IPS-NIHi7 (cell line): ENCODE measurements around the gene DSP.

Source experiments
- DNase-seq: peaks from one replicate; pipeline ENCODE4 v3.0.0; 2012; ENCODE audit warnings: mixed read lengths; ENCODE audit errors: extremely low spot score

The DSP gene

GRCh38 chr6:7559196-7559595, 17.7 kb downstream of the DSP start:
- DNase-seq = no peak

GRCh38 chr6:7559651-7560385, 18.3 kb downstream of the DSP start:
- DNase-seq = no peak

- DNase-seq = no peak
Measured at GRCh38 chr6:7561153-7561964, 19.9 kb downstream of the DSP start.

- no peak for DNase-seq
Measured at GRCh38 chr6:7562769-7563168, 21.3 kb downstream of the DSP start.

GRCh38 chr6:7566107-7566506, 24.6 kb downstream of the DSP start:
- DNase-seq = no peak

- no peak for DNase-seq
Measured at GRCh38 chr6:7566617-7567173, 25.2 kb downstream of the DSP start.

GRCh38 chr6:7568021-7568420, 26.6 kb downstream of the DSP start:
- no peak for DNase-seq

- no peak for DNase-seq
Measured at GRCh38 chr6:7569082-7569481, 27.6 kb downstream of the DSP start.

- no peak for DNase-seq
Measured at GRCh38 chr6:7572213-7572943, 30.9 kb downstream of the DSP start.

- no peak for DNase-seq
Measured at GRCh38 chr6:7574500-7574899, 33.0 kb downstream of the DSP start.

- DNase-seq = no peak
Measured at GRCh38 chr6:7578516-7578915, 37.0 kb downstream of the DSP start.

GRCh38 chr6:7578931-7579330, 37.5 kb downstream of the DSP start:
- no peak for DNase-seq

GRCh38 chr6:7579851-7580250, 38.4 kb downstream of the DSP start:
- no peak for DNase-seq

- DNase-seq = no peak
Measured at GRCh38 chr6:7580537-7580926, 39.1 kb downstream of the DSP start.

GRCh38 chr6:7580927-7581618, 39.6 kb downstream of the DSP start:
- no peak for DNase-seq

GRCh38 chr6:7585287-7585930, 43.9 kb downstream of the DSP start:
- DNase-seq = no peak

GRCh38 chr6:7587631-7588100, 46.2 kb downstream of the DSP start:
- DNase-seq = no peak

GRCh38 chr6:7588506-7588905, 47.0 kb downstream of the DSP start:
- no peak for DNase-seq

- no peak for DNase-seq
Measured at GRCh38 chr6:7589221-7589620, 47.8 kb downstream of the DSP start.

- peak; percentile 95 for DNase-seq
Measured at GRCh38 chr6:7589949-7590917, 48.8 kb downstream of the DSP start, which contains the start of gene SNRNP48. TSS of gene SNRNP48 (plus strand) at chr6:7590198. CDS start at chr6:7590258, 60 bp downstream.
